Natural killer cell (primary cell): ENCODE measurements around the gene CTNNA3. TPM values are rescaled to one million over a fixed set of nuclear protein-coding genes. Genes with fewer than 3 reads are reported as not detected.

Source experiments
- ATAC-seq, 3 donors: fragments of 150-1000 bp in 2 of 3; fragments of 200-7000 bp in 1 of 3; cut with Tn5 transposase; 1 replicate in 1 of 3; 2 replicates in 2 of 3; pipeline ENCODE4 v1.10.0; 2021; ENCODE audit warnings: mild to moderate bottlenecking in 2 of 3, moderate library complexity in 2 of 3
- DNase-seq, 2 donors: peaks; one replicate each; pipeline versions ENCODE4 v3.0.0 to v3.0.0-alpha.2; 2013 to 2021; ENCODE audit warnings: mixed read lengths in 1 of 2
- H3K27ac ChIP-seq: one replicate; pipeline ENCODE4 v1.5.1; 2013; ENCODE audit warnings: mild to moderate bottlenecking, low read length
- H3K27me3 ChIP-seq: one replicate; pipeline ENCODE4 v1.6.1; 2013; ENCODE audit warnings: low read length; ENCODE audit not compliant: control insufficient read depth, insufficient read depth
- H3K36me3 ChIP-seq: one replicate; pipeline ENCODE4 v1.6.1; 2013; ENCODE audit warnings: low read length; ENCODE audit not compliant: control insufficient read depth, insufficient read depth
- H3K4me1 ChIP-seq: one replicate; pipeline ENCODE4 v1.6.1; 2013; ENCODE audit warnings: low read length; ENCODE audit not compliant: control insufficient read depth, insufficient read depth
- H3K4me3 ChIP-seq: one replicate; pipeline ENCODE4 v1.5.1; 2013; ENCODE audit warnings: low read length
- H3K9me3 ChIP-seq: one replicate; pipeline ENCODE4 v1.6.1; 2013; ENCODE audit warnings: low read length; ENCODE audit not compliant: control insufficient read depth, insufficient read depth
- H3K27ac Mint-ChIP-seq, 2 donors: one replicate each; pipeline ENCODE4 v1.8.0; 2022; ENCODE audit warnings: mild to moderate bottlenecking in 2 of 2, mixed read lengths in 2 of 2, moderate library complexity in 1 of 2
- H3K27me3 Mint-ChIP-seq, 2 donors: one replicate each; pipeline ENCODE4 v1.8.0; 2022; ENCODE audit warnings: low read depth in 2 of 2, mixed read lengths in 2 of 2
- H3K36me3 Mint-ChIP-seq: one replicate; pipeline ENCODE4 v1.8.0; 2022; ENCODE audit warnings: mixed read lengths
- H3K4me1 Mint-ChIP-seq, 2 donors: one replicate each; pipeline ENCODE4 v1.8.0; 2022; ENCODE audit warnings: mixed read lengths in 2 of 2
- H3K4me3 Mint-ChIP-seq: one replicate; pipeline ENCODE4 v1.8.0; 2022; ENCODE audit warnings: mild to moderate bottlenecking, moderate library complexity, mixed read lengths
- H3K9me3 Mint-ChIP-seq, 2 donors: one replicate each; pipeline ENCODE4 v1.8.0; 2022; ENCODE audit warnings: mixed read lengths in 2 of 2
- WGBS: methylation state at CpG from one replicate; pipeline ENCODE4 v1.1.7; 2013; ENCODE audit warnings: missing lambda C conversion rate; ENCODE audit not compliant: insufficient coverage; 5-methylcytosine and 5-hydroxymethylcytosine counted together
- intact Hi-C: fragments of 100-400 bp; cut with micrococcal nuclease; formaldehyde crosslinking; loops from one replicate; pipeline ENCODE4 v1.14.2; 2022
- total RNA-seq, 4 donors: library from RNA; stranded (reverse); fragments of 120-200 nt in 1 of 4; gene quantifications; one replicate each; pipeline versions ENCODE4 v1.2.3 to v1.2.4, GENCODE V29; 2013 to 2022
- TF ChIP-seq, protein P1 (sequence below): fragments of 200-600 bp; IDR thresholded peaks from one replicate; pipeline ENCODE4 v1.8.0; 2022; ENCODE audit warnings: antibody characterized with exemption

Gene CTNNA3
- total RNA-seq, 3 donors from 2014 or later (not counting 1 experiment from before 2014, with no cell fraction given), result not detected

- no peak for DNase-seq
- no peaks in the 10 kb centered on the region for H3K4me1 Mint-ChIP-seq
- H3K9me3 Mint-ChIP-seq, result peaks cover 11 to 17% of the 10 kb centered on the region in 2 donors
- Histone ChIP-seq H3K36me3 (no peaks in the 10 kb centered on the region), H3K4me1 (no peaks in the 10 kb centered on the region), H3K4me3 (no peak overlapping the region), H3K27ac (no peak overlapping the region), H3K27me3 (no peaks in the 10 kb centered on the region), H3K9me3 (peaks cover 2% of the 10 kb centered on the region)
- intact Hi-C loops, result no loop called here
- peaks cover 1% of the 10 kb centered on the region for H3K36me3 Mint-ChIP-seq
- H3K27ac Mint-ChIP-seq, result no peak overlapping the region
- H3K4me3 Mint-ChIP-seq, result no peak overlapping the region
- no peaks in the 10 kb centered on the region for H3K27me3 Mint-ChIP-seq
- TF ChIP-seq, protein P1, sequence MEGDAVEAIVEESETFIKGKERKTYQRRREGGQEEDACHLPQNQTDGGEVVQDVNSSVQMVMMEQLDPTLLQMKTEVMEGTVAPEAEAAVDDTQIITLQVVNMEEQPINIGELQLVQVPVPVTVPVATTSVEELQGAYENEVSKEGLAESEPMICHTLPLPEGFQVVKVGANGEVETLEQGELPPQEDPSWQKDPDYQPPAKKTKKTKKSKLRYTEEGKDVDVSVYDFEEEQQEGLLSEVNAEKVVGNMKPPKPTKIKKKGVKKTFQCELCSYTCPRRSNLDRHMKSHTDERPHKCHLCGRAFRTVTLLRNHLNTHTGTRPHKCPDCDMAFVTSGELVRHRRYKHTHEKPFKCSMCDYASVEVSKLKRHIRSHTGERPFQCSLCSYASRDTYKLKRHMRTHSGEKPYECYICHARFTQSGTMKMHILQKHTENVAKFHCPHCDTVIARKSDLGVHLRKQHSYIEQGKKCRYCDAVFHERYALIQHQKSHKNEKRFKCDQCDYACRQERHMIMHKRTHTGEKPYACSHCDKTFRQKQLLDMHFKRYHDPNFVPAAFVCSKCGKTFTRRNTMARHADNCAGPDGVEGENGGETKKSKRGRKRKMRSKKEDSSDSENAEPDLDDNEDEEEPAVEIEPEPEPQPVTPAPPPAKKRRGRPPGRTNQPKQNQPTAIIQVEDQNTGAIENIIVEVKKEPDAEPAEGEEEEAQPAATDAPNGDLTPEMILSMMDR, result no peak
- ATAC-seq, result no peak
Observed at GRCh38 chr10:67173787-67174186, 522.2 kb downstream of the CTNNA3 start.

DNA sequence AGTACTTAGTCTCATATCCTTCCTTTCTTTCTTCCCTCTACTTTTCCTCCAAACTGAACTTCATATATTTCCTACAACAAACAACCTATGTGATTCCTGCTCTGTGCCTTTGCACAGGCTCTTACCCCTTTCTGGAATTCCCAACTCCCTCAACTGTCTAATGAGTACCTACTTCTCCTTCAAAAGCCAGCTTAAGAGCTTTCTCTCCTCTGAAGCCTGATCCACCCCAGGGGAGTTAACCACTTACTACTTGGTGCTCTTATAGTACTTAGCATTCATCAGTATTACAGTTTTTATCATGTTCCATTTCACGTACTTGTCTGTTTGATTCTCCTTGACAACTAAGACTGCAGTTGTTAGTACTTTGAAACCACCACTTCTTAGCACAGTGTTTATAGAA is 524.0 kb downstream of the CTNNA3 start:
- no peak for DNase-seq
- no peaks in the 10 kb centered on the region for H3K27me3 Mint-ChIP-seq
- Histone ChIP-seq H3K4me1 (no peaks in the 10 kb centered on the region), H3K36me3 (no peaks in the 10 kb centered on the region), H3K27ac (no peak overlapping the region), H3K27me3 (no peaks in the 10 kb centered on the region), H3K9me3 (peaks cover 2% of the 10 kb centered on the region), H3K4me3 (no peak overlapping the region)
- no peak overlapping the region for H3K27ac Mint-ChIP-seq
- ATAC-seq, result no peak
- intact Hi-C loops, result no loop called here
- no peaks in the 10 kb centered on the region for H3K4me1 Mint-ChIP-seq
- H3K9me3 Mint-ChIP-seq, result peaks cover 16 to 25% of the 10 kb centered on the region in 2 donors
- WGBS, result no CpG with 5 or more reads among the region's 1 CpG
- peaks cover 12% of the 10 kb centered on the region for H3K36me3 Mint-ChIP-seq
- no peak overlapping the region for H3K4me3 Mint-ChIP-seq
- TF ChIP-seq, protein P1, result no peak

DNA sequence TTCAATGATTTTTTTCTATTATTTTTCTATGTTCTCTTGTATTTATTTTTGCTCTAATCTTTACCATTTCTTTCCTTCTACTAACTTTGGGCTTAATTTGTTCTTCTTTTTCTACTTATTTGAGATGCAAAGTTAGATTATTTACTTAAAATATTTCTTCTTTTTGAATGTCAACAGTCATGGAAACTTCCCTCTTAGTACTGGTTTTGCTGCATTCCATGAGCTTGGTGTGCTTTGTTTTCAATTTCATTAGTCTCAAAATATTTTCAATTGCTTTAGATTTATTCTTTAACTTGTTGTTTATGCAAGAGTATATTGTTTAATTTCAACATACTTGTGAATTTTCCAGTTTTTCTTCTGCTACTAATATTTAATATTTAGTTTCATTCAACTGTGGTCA is 539.8 kb downstream of the CTNNA3 start:
- Histone ChIP-seq H3K36me3 (no peaks in the 10 kb centered on the region), H3K27ac (no peak overlapping the region), H3K4me3 (no peak overlapping the region), H3K4me1 (no peaks in the 10 kb centered on the region), H3K27me3 (no peaks in the 10 kb centered on the region), H3K9me3 (no peaks in the 10 kb centered on the region)
- Mint-ChIP-seq H3K9me3 (peaks cover 14 to 21% of the 10 kb centered on the region in 2 donors), H3K27me3 (no peaks in the 10 kb centered on the region), H3K4me1 (no peaks in the 10 kb centered on the region), H3K4me3 (no peak overlapping the region), H3K27ac (no peak overlapping the region), H3K36me3 (no peaks in the 10 kb centered on the region)
- TF ChIP-seq, protein P1, result no peak
- DNase-seq, result no peak
- intact Hi-C loops, result no loop called here
- ATAC-seq, result no peak

DNA sequence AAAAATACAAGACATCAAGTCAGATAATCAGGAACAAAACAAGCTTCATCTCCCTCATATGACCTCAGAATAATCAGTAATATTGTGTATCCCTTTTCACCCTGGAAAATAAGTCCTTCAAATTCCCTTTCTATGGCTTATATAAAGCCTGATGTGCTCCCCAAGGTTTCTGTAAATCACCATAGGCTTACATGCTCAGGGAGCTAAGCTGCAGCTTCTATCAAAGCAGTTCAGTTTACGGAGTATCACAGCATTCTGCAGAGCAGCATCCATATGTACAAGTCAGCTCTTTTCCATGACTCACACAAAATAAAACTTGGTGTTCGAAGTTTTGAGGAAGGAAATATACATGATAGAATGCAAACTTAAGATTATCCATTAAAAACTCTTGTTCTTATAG is 544.5 kb downstream of the CTNNA3 start:
- Histone ChIP-seq H3K9me3 (no peaks in the 10 kb centered on the region), H3K4me3 (no peak overlapping the region), H3K36me3 (no peaks in the 10 kb centered on the region), H3K27ac (no peak overlapping the region), H3K4me1 (no peaks in the 10 kb centered on the region), H3K27me3 (no peaks in the 10 kb centered on the region)
- intact Hi-C loops, result no loop called here
- no peaks in the 10 kb centered on the region for H3K27me3 Mint-ChIP-seq
- no peak overlapping the region for H3K4me3 Mint-ChIP-seq
- peaks cover 7% of the 10 kb centered on the region for H3K36me3 Mint-ChIP-seq
- WGBS, result 100% methylated on average over 1 of the region's 2 CpGs
- H3K9me3 Mint-ChIP-seq, result peaks cover 4 to 8% of the 10 kb centered on the region in 2 donors
- H3K4me1 Mint-ChIP-seq, result no peaks in the 10 kb centered on the region
- no peak for ATAC-seq
- DNase-seq, result no peak
- H3K27ac Mint-ChIP-seq, result no peak overlapping the region
- TF ChIP-seq, protein P1, result no peak
